Loucy (cell line): ENCODE data around the gene JUP.

Source experiments
- H2AFZ ChIP-seq: fragments of 200-600 bp; sonication (generic); 2 replicates; pipeline ENCODE4 v1.6.0; 2016; ENCODE audit warnings: antibody characterized with exemption, mild to moderate bottlenecking, low read length, moderate library complexity
- H3F3A ChIP-seq: fragments of 200-600 bp; 2 replicates; pipeline ENCODE4 v1.6.0; 2016; ENCODE audit warnings: antibody characterized with exemption, low read depth, mild to moderate bottlenecking
- H3K27me3 ChIP-seq: fragments of 200-600 bp; sonication (generic); 2 replicates; pipeline ENCODE4 v1.6.1; 2014; ENCODE audit warnings: low read length, mild to moderate bottlenecking; ENCODE audit not compliant: insufficient read depth, poor library complexity, severe bottlenecking
- H3K36me3 ChIP-seq: fragments of 200-600 bp; sonication (generic); 2 replicates; pipeline ENCODE4 v1.6.1; 2016; ENCODE audit warnings: low read length; ENCODE audit not compliant: insufficient read depth
- H3K4me1 ChIP-seq: fragments of 200-600 bp; sonication (generic); 2 replicates; pipeline ENCODE4 v1.5.1; 2014; ENCODE audit warnings: low read length, mild to moderate bottlenecking; ENCODE audit not compliant: insufficient read depth, poor library complexity, severe bottlenecking
- H3K4me2 ChIP-seq: fragments of 200-600 bp; sonication (generic); 2 replicates; pipeline ENCODE4 v1.6.0; 2014; ENCODE audit warnings: antibody characterized with exemption, low read length, low read depth, mild to moderate bottlenecking; ENCODE audit not compliant: poor library complexity, severe bottlenecking
- H3K4me3 ChIP-seq: fragments of 200-600 bp; sonication (generic); 2 replicates; pipeline ENCODE4 v1.5.1; 2014; ENCODE audit warnings: low read length, mild to moderate bottlenecking, mixed read lengths; ENCODE audit not compliant: poor library complexity, severe bottlenecking
- H3K79me2 ChIP-seq: fragments of 200-600 bp; sonication (generic); 2 replicates; pipeline ENCODE4 v1.6.1; 2014; ENCODE audit warnings: low read length; ENCODE audit not compliant: insufficient read depth
- H3K9ac ChIP-seq: fragments of 200-600 bp; sonication (generic); 2 replicates; pipeline ENCODE4 v1.6.0; 2014; ENCODE audit warnings: mild to moderate bottlenecking, low read depth, low read length, moderate library complexity; ENCODE audit not compliant: poor library complexity, severe bottlenecking
- H3K9me2 ChIP-seq: fragments of 200-600 bp; sonication (generic); replicated peaks from 2 replicates; pipeline ENCODE4 v1.6.1; 2016; ENCODE audit warnings: low read depth, low read length, mixed read lengths
- H3K9me3 ChIP-seq: fragments of 200-600 bp; sonication (generic); 2 replicates; pipeline ENCODE4 v1.6.1; 2014; ENCODE audit warnings: mild to moderate bottlenecking, antibody characterized with exemption, low read length, low read depth; ENCODE audit not compliant: insufficient read depth
- H4K20me1 ChIP-seq: fragments of 200-600 bp; sonication (generic); 2 replicates; pipeline ENCODE4 v1.6.0; 2014; ENCODE audit warnings: antibody characterized with exemption, low read length, mild to moderate bottlenecking; ENCODE audit not compliant: insufficient read depth, poor library complexity, severe bottlenecking
- EZH2phosphoT487 ChIP-seq: fragments of 200-600 bp; IDR thresholded peaks from 2 replicates; pipeline ENCODE4 v1.6.1; 2018; ENCODE audit warnings: antibody characterized with exemption, mild to moderate bottlenecking, moderate library complexity, borderline replicate concordance
- TF ChIP-seq, protein P1 (sequence below): fragments of 200-600 bp; sonication (generic); conservative IDR thresholded peaks from 2 replicates; pipeline ENCODE4 v1.5.1; 2014; ENCODE audit warnings: mild to moderate bottlenecking, antibody characterized with exemption, low read length

JUP gene

DNA sequence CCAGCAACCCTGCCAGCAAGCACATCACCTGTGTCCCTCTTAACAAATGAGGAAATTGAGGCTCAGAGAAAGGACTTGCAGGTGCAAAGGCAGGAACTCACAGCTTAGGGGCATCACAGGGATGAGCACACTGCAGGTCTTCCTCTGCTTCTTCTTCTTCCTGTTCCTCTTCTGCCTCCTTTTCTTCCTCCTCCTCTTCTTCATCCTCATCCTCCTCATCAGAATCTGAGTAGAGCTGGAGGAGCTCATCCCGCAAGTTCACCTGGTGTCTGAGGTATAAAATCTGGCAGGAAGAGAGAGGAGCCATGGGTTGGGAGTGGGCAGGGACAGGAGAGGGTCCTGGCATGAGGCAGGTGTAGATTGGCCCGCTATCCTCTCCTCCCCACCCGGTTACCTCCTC, 54.7 kb downstream of the JUP start:
- no peaks in the 10 kb centered on the region for H3K27me3 ChIP-seq
- peaks cover 4% of the 10 kb centered on the region for H3K4me1 ChIP-seq
- no peaks in the 10 kb centered on the region for H4K20me1 ChIP-seq
- no peak overlapping the region for H3K4me3 ChIP-seq
- H3K9ac ChIP-seq, result no peak overlapping the region
- no peaks in the 10 kb centered on the region for H3K9me3 ChIP-seq
- no peaks in the 10 kb centered on the region for H3K79me2 ChIP-seq
- no peaks in the 10 kb centered on the region for H3K36me3 ChIP-seq
- no peak overlapping the region for H3K4me2 ChIP-seq
- H3K9me2 ChIP-seq, result no peaks in the 10 kb centered on the region
- H3F3A ChIP-seq, result no peaks in the 10 kb centered on the region
- TF ChIP-seq EZH2phosphoT487, result no peak
- TF ChIP-seq, protein P1, sequence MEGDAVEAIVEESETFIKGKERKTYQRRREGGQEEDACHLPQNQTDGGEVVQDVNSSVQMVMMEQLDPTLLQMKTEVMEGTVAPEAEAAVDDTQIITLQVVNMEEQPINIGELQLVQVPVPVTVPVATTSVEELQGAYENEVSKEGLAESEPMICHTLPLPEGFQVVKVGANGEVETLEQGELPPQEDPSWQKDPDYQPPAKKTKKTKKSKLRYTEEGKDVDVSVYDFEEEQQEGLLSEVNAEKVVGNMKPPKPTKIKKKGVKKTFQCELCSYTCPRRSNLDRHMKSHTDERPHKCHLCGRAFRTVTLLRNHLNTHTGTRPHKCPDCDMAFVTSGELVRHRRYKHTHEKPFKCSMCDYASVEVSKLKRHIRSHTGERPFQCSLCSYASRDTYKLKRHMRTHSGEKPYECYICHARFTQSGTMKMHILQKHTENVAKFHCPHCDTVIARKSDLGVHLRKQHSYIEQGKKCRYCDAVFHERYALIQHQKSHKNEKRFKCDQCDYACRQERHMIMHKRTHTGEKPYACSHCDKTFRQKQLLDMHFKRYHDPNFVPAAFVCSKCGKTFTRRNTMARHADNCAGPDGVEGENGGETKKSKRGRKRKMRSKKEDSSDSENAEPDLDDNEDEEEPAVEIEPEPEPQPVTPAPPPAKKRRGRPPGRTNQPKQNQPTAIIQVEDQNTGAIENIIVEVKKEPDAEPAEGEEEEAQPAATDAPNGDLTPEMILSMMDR, result no peak
- H2AFZ ChIP-seq, result peak overlapping the region; percentile 55; the same call in 1 of the 2 replicates

DNA sequence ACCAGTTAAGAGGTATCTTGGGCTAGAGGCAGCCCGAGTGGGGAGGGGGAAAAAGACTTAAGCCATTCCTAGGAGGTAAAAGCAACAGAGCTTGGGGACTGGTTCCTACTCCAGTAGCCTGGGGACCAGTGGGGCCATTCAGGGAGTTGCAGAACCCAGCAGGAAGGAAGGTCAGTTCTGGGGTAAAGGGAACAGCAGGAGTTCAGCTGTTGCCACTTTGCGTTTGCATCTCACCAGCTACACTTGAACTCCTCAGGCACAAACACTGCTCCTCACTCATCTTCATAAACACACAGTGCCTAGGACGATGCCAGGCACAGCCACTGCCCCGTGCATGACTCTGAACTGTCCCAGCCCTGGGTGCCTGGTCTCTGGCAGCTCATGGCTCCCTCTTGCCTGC, 56.0 kb downstream of the JUP start:
- Histone ChIP-seq H3K4me2 (no peak overlapping the region), H3K79me2 (no peaks in the 10 kb centered on the region), H3K36me3 (no peaks in the 10 kb centered on the region), H3F3A (no peaks in the 10 kb centered on the region), H3K9ac (no peak overlapping the region), H3K4me1 (peaks cover 4% of the 10 kb centered on the region), H3K9me2 (no peaks in the 10 kb centered on the region), H4K20me1 (no peaks in the 10 kb centered on the region), H3K9me3 (no peaks in the 10 kb centered on the region), H3K27me3 (no peaks in the 10 kb centered on the region), H2AFZ (no peak overlapping the region), H3K4me3 (no peak overlapping the region)
- TF ChIP-seq, protein P1, result no peak
- no peak for TF ChIP-seq EZH2phosphoT487

DNA sequence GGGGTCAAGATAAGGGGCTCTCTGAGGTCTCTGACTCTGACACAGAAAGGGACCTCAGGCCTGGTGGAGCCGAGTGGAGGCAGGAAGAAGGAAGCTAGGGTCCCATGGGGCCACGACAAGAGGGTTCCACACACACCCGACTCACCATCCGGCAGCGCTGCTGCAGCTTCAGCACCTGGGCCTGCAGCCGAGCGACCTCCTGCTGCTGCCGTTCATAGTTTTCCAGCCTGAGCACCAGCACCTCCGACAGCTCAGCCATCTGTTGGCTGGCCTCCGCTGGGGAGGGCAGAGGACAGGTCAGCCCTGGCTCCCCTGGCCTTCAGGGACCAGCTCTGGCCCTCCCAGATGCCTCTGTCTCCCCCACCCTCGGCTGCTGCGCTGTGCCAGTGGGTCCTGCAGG, 58.5 kb downstream of the JUP start:
- Histone ChIP-seq H3K79me2 (no peaks in the 10 kb centered on the region), H3K9ac (no peak overlapping the region), H2AFZ (no peak overlapping the region), H3K4me2 (no peak overlapping the region), H3K4me3 (no peak overlapping the region), H3K27me3 (no peaks in the 10 kb centered on the region), H3K36me3 (no peaks in the 10 kb centered on the region), H3K4me1 (peaks cover 4% of the 10 kb centered on the region), H3F3A (no peaks in the 10 kb centered on the region), H3K9me2 (no peaks in the 10 kb centered on the region), H3K9me3 (no peaks in the 10 kb centered on the region), H4K20me1 (no peaks in the 10 kb centered on the region)
- TF ChIP-seq, protein P1, result no peak
- TF ChIP-seq EZH2phosphoT487, result no peak
